ENCODE data around the gene MICAL3.

MICAL3 gene

DNA sequence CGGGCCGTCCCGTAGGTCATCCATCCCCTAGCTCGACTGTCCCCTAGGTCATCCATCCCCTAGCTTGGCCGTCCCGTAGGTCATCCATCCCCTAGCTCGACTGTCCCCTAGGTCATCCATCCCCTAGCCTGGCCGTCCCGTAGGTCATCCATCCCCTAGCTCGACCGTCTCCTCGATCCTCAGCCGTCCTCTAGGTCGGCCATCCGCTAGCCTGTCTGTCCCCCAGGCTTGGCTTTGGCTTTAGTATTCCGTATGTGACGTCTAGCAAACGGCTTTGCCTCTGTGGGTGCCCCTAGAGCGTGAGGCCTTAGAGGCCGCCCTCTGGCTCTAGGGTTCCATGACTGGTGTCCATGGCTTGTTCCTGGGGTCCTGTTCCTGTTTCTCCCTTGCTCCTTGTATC lies 209.5 kb downstream of the MICAL3 start:
- no peak for DNase-seq

DNA sequence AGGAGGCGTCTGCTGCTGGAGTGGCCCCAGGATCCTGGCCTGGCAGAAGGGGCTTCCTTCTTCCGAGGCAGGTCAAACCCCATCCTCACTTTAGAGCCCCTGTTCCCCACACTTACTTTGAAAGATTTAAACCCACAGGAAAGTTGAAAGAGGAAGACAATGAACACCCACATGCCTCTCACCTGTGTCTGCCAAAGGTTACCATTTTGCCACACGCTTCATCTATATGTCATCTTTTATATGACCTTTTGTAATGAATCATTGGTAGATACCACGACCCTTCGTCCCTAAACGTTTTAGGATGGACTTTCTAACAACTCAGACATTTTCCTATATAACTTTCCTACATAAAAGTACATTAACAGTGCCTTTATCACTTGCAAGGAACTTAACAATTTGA lies 210.3 kb downstream of the MICAL3 start:
- no peak for DNase-seq

DNA sequence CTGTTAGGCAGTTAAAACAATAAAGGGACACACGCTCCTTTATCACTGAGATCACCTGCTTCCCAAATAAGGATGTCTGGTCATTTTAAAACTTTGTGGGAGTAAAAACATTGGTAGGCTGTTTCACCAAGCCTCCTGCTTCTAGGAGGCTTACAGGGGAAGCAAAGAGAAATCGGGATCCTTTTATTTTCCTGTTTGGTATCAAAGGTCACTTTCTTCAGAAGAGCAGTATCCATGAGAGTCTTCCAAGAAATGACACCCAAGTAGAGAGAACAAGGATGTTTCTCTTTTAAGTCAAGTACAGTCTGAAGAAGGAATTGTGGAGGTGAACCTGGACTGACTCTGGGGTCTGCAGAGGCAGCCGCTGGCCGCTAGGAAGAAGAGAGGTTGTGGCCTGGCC lies 213.2 kb downstream of the MICAL3 start:
- no peak for DNase-seq

- DNase-seq, result no peak
Measured at GRCh38 chr22:17810570-17811116, 213.7 kb downstream of the MICAL3 start.

GRCh38 chr22:17808693-17809403 lies 215.5 kb downstream of the MICAL3 start:
- DNase-seq, result no peak

- DNase-seq, result peak; percentile 8
Measured at GRCh38 chr22:17807578-17808410, 216.6 kb downstream of the MICAL3 start.

DNA sequence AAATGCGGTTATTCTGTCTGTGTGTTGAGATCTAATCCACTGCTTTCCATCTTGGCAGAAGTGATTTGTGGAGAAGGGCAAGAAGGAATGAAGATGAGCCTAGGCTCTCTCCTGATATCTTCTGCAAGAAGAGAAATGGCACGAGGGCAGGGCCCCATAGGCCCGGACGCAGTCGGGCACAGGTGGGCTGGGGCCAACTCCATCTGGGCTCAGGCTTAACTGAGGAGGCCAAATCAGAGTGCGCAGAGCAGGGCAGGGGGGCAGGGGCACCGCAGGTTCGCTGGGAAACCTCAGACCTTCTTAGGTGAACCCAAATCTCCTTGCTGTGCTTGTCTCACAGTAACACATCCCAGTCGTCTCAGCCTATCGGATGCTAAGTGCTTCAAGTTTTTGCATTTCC lies 217.3 kb downstream of the MICAL3 start:
- DNase-seq, result no peak

DNA sequence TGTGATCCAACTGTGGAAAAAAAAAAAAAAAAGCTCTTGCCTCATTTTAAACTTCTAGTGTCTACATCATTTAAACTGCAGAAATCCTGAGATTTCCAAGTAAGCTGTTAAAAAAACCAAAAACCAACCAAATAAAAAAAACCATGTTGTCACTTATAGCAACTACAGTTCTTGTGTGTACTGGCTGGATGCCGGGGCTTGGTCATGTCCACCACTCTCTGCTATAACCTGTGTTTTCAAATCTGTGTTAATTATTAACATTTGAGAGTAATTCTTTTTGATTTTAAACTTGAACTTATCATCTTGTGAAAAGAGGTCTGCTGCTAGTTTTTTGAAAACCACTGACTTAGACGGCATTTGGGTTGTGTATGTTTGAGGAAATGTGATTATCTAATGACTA lies 217.9 kb downstream of the MICAL3 start:
- DNase-seq, result no peak

GRCh38 chr22:17804331-17805080 lies 219.9 kb downstream of the MICAL3 start:
- no peak for DNase-seq

DNA sequence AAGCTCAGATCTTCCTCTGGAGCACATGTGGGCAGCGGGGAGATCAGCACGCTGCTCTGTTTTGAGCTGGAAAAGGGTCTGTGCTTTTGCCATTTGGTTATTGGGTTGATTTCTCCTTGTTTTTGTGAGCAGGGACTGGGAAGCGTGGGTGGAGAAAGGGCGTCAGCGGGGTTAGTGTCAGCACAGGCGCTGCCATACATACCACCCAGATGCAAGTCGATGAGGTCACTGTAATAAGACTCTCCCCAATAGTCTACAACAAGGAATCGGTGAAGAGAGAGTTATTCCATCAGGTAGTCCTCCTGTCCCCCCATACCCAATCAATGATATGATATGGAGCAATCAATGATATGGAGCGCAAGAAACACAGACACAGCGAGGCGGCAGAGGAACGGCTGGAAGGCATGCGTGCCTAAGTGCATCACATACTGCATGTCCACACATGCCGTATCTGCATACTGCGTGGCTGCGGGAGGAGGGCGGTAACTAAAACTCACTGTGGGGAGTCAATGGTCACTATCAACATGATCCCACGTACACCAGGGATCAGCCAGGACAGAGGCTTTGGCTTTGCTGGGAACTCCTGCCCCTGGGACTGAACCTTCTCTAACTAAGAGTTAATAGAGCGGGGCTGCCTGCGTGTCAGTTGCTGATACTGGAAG lies 220.6 kb downstream of the MICAL3 start:
- no peak for DNase-seq

GRCh38 chr22:17802822-17803221 lies 221.5 kb downstream of the MICAL3 start:
- DNase-seq, result no peak

DNA sequence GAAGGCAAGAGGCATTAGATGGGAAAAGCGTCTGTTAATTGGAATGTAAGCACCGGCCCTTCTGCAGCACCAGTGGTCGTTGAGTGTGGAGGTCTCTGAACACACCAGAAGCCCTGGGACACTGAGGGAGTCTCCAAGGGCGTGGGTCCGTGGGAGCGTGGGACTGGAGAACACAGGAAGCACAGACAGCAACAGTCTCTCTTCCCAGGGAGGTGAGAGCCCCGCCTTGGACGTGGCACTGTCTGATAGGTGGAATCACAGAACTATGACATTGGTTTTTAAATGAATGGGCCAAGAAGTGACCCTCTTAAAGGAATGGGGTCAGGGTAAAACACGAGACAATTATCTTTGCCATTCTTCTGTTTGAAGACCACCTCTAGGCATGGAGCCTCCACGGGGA lies 221.9 kb downstream of the MICAL3 start:
- no peak for DNase-seq

- no peak for DNase-seq
Measured at GRCh38 chr22:17797721-17798559, 226.4 kb downstream of the MICAL3 start.

DNA sequence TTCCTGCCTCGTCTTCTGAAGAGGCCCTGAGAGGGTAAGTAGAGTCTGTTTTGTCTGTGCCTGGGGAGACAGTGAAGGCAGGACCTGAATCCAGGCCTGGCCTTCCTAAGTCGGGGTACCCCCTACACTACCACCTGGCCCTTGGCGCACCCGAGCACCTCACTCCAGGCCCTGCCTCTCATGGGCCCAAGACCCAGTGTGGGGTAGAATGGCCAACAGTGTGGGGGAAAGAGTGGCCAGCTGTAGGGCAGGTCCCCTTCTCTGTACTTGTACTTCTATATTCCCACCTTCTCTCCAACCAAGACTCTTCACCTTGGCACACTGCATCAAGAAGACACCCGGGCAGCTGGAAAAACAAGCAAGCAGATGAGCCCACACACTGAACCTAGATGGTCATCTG lies 227.7 kb downstream of the MICAL3 start:
- DNase-seq, result no peak

DNA sequence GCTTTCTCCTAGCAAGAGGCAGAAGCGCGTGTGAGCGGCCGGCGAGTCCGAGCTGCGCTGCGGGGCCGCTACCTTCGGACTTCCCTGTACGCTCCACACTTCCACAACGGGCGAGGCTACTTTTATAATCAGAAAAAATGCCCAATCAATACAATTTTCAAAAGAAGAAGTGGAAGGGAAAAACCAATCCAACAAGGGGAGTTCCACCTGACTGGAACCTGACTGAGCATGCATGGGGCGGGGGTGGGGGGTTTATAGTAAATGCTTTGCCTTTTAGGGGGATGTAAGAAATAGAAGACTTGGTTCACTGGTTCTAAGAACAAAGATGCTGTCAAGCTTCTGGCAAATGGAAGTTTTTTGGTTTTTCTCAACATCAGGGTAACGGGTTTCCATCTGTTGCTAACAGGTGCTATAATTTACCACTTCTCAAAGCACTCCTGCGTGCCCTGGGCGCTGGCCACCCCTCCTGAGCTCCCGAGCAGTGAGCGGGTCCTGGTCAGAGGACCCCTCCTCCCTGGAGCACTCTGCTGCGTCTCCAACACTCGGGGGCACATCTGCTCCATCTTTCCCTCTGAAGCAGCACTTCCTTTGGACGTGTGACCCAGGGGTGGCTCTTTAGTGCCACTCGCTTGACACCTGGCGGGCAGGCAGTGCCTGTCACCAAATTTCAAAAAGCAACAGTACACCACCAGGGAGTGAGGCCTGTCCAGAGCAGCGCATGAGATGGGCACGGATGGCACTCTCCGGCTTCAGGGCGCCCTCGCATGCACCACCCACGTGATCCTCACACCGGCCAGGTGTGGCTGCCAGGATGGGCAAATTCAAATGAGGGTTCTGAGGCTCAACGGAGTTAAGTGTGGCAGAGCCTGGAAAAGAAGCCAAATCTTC lies 228.5 kb downstream of the MICAL3 start:
- DNase-seq, result no peak

DNA sequence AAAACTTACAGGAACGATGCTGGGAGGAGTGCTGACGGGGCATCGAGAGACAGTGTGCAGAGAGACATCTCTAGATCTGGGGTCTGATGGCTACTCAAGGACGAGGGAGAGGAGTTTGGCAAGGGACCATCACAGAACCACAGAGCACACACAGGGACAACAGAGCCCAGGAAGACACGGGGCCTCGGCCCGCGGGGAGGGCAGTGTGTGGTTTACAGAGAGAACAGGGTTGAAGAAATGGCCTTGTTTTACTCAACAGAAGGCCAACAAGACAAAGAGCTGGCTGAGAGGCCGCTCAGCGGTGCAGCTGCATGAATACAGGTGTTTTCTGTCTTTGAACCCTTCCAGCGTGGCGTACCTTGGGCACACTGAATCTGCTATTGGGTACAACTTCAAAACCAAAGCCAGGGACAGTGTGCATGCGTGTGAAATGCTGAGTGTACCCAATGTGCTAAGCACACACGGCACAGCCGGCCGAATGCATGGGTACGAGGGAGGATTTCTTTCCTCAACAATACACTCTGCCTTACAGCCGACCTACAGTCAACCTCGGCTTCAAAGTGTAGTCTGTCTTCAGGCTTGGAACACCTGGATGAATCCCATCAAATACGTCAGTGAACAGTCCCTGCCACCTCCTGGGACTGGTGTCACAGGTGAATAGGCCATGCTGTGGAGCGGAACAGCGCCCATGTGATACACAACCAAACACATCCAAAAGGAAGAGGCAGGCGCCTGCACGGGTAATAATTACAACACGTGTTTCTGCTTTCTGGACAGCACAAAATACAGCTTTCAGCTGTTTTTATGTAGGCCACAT lies 229.4 kb downstream of the MICAL3 start:
- DNase-seq, result no peak

DNA sequence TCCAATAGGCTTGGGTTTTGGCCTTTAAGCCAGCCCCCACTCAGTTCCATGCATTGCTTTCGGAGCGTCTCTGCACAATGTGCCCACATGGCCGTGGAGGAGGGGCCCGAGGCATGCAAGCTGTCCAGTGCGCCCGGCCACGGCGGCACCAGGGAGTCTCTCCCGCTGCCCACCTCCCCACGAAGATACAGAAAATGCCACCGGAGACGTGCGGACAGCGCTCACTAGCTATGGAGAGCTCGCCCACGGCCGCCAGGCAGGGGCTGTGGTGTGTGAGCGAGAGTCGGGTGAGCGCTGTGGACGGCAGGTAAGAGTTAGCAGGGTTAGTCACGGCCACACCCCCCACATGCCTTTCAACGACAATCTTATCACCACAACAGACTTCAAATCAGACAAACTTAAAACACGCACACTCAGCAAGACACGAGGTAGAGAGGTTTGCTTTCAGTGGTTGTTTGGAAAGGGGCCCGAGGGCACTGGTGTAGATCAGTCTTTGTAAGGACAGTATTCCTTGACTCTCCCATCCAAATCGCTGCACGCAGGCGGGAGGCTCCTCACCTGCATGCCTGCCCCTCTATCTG lies 231.4 kb downstream of the MICAL3 start:
- no peak for DNase-seq

DNA sequence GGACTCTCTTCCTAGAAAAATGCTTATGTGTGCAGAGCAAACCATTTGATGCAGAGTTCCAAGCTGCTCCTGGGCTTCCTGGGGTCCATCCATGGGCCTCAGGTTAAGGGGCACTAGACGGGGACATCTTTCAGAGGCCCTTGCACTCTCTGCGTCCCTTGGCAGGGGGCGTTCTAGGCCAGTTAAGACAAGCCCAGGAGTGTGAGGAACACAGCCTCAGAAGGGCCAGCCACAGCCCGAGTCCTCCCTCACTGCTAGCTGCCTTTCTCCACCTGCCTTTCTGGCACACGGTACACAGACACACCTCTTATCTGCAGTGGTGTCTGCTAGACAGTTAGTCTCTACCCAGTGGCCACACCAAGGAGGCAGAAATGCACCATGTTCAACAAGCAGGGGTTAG lies 232.1 kb downstream of the MICAL3 start:
- DNase-seq, result no peak

- no peak for DNase-seq
Measured at GRCh38 chr22:17791196-17791595, 233.2 kb downstream of the MICAL3 start.
